ENCODE measurements around the gene PCDHB16.
"Not testable (repeated sequence)": the region's sequence is repeated elsewhere in the genome, so short reads cannot be mapped to it uniquely, and the experiment has no call there.

Gene PCDHB16

DNA sequence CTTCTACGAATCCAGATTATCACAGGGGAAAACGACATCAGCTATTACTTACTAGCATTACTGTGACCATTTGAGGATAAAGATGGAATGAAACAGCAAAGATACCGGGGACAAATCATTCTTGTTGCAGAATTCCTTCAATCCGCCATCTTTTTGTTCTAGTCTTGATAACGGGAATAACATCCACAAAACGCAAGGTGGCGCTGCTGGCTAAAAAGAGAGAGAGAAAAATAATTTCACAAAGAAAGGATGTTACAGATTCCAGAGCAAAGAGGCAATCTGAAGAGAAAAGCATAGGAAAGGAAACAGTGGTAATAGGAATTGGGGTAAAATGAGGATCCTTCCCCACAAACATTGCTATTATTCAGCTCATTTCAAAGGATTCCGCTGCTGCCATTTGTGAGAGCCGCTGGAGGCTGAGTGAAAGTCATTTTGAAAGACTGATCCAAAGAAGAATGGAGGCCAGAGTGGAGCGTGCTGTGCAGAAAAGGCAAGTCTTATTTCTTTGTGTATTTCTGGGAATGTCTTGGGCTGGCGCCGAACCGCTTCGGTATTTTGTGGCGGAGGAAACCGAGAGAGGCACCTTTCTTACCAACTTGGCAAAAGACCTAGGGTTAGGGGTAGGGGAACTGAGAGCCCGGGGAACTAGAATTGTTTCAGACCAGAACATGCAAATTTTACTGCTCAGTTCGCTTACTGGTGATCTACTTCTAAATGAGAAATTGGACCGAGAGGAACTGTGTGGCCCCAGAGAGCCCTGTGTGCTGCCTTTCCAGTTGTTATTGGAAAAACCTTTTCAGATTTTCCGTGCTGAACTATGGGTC, 9.6 kb upstream of the PCDHB16 start, which contains the start of gene PCDHB7:
TSS of gene PCDHB7 (plus strand) at position 264 of the 824 bp plus-strand sequence. CDS start at position 456, 192 bp downstream.
- Histone ChIP-seq H3K27me3 (ENCODE audit: insufficient read depth, low read depth) (no peaks in the 10 kb centered on the region), H3K4me1 (ENCODE audit: low read depth, poor library complexity, severe bottlenecking) (no peaks in the 10 kb centered on the region), H3K4me2 (no peak within 1 kb of the TSS), H3K79me2 (ENCODE audit: insufficient read depth, low read depth) (no peaks in the 10 kb centered on the region), H3K27ac (no peak within 1 kb of the TSS), H3K36me3 (ENCODE audit: insufficient read depth) (no peaks in the 10 kb centered on the region), H2AFZ (ENCODE audit: low read depth) (no peak within 1 kb of the TSS), H3K9ac (no peak within 1 kb of the TSS), H3K4me3 (IDR thresholded peaks at IDR 0.05; ENCODE audit: insufficient read depth, low read depth, low read length) (no peak within 1 kb of the TSS), H4K20me1 (ENCODE audit: insufficient read depth) (no peaks in the 10 kb centered on the region)
- no peak; the same call in 1 of the 2 replicates for TF ChIP-seq CTCF (conservative IDR thresholded peaks at IDR 0.05; ENCODE audit: low read depth, low read length)

DNA sequence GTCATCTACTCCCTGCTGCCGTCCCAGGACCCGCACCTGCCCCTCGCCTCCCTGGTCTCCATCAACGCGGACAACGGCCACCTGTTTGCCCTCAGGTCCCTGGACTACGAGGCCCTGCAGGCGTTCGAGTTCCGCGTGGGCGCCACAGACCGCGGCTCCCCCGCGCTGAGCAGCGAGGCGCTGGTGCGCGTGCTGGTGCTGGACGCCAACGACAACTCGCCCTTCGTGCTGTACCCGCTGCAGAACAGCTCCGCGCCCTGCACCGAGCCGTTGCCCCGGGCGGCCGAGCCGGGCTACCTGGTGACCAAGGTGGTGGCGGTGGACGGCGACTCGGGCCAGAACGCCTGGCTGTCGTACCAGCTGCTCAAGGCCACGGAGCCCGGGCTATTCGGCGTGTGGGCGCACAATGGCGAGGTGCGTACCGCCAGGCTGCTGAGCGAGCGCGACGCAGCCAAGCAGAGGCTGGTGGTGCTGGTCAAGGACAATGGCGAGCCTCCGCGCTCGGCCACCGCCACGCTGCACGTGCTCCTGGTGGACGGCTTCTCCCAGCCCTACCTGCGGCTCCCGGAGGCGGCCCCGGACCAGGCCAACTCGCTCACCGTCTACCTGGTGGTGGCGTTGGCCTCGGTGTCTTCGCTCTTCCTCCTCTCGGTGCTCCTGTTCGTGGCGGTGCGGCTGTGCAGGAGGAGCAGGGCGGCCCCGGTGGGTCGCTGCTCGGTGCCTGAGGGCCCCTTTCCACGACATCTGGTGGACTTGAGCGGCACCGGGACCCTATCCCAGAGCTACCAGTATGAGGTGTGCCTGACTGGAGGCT, 7.7 kb upstream of the PCDHB16 start:
- H3K27ac ChIP-seq; H3K79me2 ChIP-seq (ENCODE audit: insufficient read depth, low read depth); H3K4me2 ChIP-seq; H3K9ac ChIP-seq; H4K20me1 ChIP-seq (ENCODE audit: insufficient read depth); H3K36me3 ChIP-seq (ENCODE audit: insufficient read depth); H3K27me3 ChIP-seq (ENCODE audit: insufficient read depth, low read depth); H2AFZ ChIP-seq (ENCODE audit: low read depth); H3K4me1 ChIP-seq (ENCODE audit: low read depth, poor library complexity, severe bottlenecking); H3K4me3 ChIP-seq (IDR thresholded peaks at IDR 0.05; ENCODE audit: insufficient read depth, low read depth, low read length): not testable (repeated sequence)

GRCh38 chr5:141175933-141176332, 6.3 kb upstream of the PCDHB16 start:
- H3K27me3 ChIP-seq (ENCODE audit: insufficient read depth, low read depth): no peaks in the 10 kb centered on the region
- H3K4me2 ChIP-seq: no peak overlapping the region
- TF ChIP-seq CTCF (conservative IDR thresholded peaks at IDR 0.05; ENCODE audit: low read depth, low read length): no peak
- H3K4me1 ChIP-seq (ENCODE audit: low read depth, poor library complexity, severe bottlenecking): no peaks in the 10 kb centered on the region
- H2AFZ ChIP-seq (ENCODE audit: low read depth): no peak overlapping the region
- no peaks in the 10 kb centered on the region for H3K36me3 ChIP-seq (ENCODE audit: insufficient read depth)
- H3K79me2 ChIP-seq (ENCODE audit: insufficient read depth, low read depth): no peaks in the 10 kb centered on the region
- no peak overlapping the region for H3K27ac ChIP-seq
- H4K20me1 ChIP-seq (ENCODE audit: insufficient read depth): no peaks in the 10 kb centered on the region
- no peak overlapping the region for H3K9ac ChIP-seq
- H3K4me3 ChIP-seq (IDR thresholded peaks at IDR 0.05; ENCODE audit: insufficient read depth, low read depth, low read length): no peak overlapping the region

- H3K36me3 ChIP-seq (ENCODE audit: insufficient read depth); H3K79me2 ChIP-seq (ENCODE audit: insufficient read depth, low read depth); H3K4me2 ChIP-seq; H3K4me3 ChIP-seq (IDR thresholded peaks at IDR 0.05; ENCODE audit: insufficient read depth, low read depth, low read length); H3K9ac ChIP-seq; H3K27me3 ChIP-seq (ENCODE audit: insufficient read depth, low read depth); H4K20me1 ChIP-seq (ENCODE audit: insufficient read depth); H2AFZ ChIP-seq (ENCODE audit: low read depth); H3K27ac ChIP-seq; H3K4me1 ChIP-seq (ENCODE audit: low read depth, poor library complexity, severe bottlenecking): not testable (repeated sequence)
These were observed 4.5 kb upstream of the PCDHB16 start, which contains the start of gene PCDHB8 for GRCh38 chr5:141177577-141178191. Gene PCDHB8, plus strand, starts transcription at chr5:141177790. Its CDS starts 245 bp downstream, at chr5:141178035.

GRCh38 chr5:141179371-141179770, 2.8 kb upstream of the PCDHB16 start:
- H3K9ac ChIP-seq; H3K27ac ChIP-seq; H3K27me3 ChIP-seq (ENCODE audit: insufficient read depth, low read depth); H4K20me1 ChIP-seq (ENCODE audit: insufficient read depth); H3K79me2 ChIP-seq (ENCODE audit: insufficient read depth, low read depth); H3K36me3 ChIP-seq (ENCODE audit: insufficient read depth); H3K4me1 ChIP-seq (ENCODE audit: low read depth, poor library complexity, severe bottlenecking); H3K4me3 ChIP-seq (IDR thresholded peaks at IDR 0.05; ENCODE audit: insufficient read depth, low read depth, low read length); H2AFZ ChIP-seq (ENCODE audit: low read depth); H3K4me2 ChIP-seq: not testable (repeated sequence)

DNA sequence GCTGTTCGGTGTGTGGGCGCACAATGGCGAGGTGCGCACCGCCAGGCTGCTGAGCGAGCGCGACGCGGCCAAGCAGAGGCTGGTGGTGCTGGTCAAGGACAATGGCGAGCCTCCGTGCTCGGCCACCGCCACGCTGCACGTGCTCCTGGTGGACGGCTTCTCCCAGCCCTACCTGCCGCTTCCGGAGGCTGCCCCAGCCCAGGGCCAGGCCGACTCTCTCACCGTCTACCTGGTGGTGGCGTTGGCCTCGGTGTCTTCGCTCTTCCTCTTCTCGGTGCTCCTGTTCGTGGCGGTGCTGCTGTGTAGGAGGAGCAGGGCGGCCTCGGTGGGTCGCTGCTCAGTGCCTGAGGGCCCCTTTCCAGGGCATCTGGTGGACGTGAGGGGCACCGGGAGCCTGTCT, 2.3 kb upstream of the PCDHB16 start:
- not testable (repeated sequence) for H4K20me1 ChIP-seq (ENCODE audit: insufficient read depth); H2AFZ ChIP-seq (ENCODE audit: low read depth); H3K79me2 ChIP-seq (ENCODE audit: insufficient read depth, low read depth); H3K27me3 ChIP-seq (ENCODE audit: insufficient read depth, low read depth); H3K4me1 ChIP-seq (ENCODE audit: low read depth, poor library complexity, severe bottlenecking); H3K4me3 ChIP-seq (IDR thresholded peaks at IDR 0.05; ENCODE audit: insufficient read depth, low read depth, low read length); H3K9ac ChIP-seq; H3K27ac ChIP-seq; H3K36me3 ChIP-seq (ENCODE audit: insufficient read depth); H3K4me2 ChIP-seq

All from KMS-11 (cell line).